GM19395 (cell line): ENCODE data around the gene ARRB1.

ENCODE experiments used
- ATAC-seq: cut with Tn5 transposase; IDR thresholded peaks from one replicate; pipeline ENCODE4 v1.9.1; 2021; ENCODE audit warnings: mild to moderate bottlenecking, moderate library complexity; ENCODE audit not compliant: unreplicated experiment

The ARRB1 gene

GRCh38 chr11:75303544-75304224 lies 47.8 kb downstream of the ARRB1 start:
- ATAC-seq: no peak

GRCh38 chr11:75302371-75302770 lies 49.1 kb downstream of the ARRB1 start:
- no peak for ATAC-seq

GRCh38 chr11:75301601-75302345 lies 49.7 kb downstream of the ARRB1 start:
- ATAC-seq: no peak

- ATAC-seq: no peak
These were observed 50.3 kb downstream of the ARRB1 start for GRCh38 chr11:75301131-75301530.

GRCh38 chr11:75298976-75299260 lies 52.5 kb downstream of the ARRB1 start:
- no peak for ATAC-seq

DNA sequence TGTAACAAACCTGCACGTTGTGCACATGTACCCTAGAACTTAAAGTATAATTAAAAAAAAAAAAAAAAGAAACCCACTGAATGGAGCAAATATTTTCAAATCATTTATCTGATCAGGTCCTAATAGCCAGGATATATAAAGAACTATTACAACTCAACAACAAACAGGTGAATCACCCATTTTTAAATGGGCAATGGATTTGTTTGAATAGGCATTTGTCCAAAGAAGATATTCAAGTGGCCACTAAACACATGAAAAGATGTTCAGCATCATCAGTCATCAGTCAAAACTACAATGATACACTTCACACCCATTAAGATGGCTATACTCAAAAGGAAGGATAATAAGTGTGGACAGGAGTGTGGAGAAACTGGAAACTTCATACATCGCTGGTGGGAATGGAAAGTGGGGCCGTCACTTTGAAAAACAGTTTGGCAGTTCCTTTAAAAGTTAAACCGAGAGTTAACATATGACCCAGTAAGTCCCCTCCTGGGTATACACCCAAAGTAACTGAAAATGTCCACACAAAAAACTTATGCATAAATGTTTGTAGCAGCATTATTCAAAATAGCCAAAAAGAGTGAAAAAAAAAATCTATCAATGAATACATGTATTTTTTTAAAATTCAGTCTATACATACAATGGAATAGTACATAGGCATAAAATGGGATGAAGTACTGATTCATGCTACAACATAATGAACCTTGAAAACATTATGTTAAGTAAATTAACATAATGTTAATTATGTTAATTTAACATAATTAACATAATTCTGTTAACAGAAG lies 53.1 kb downstream of the ARRB1 start:
- no peak for ATAC-seq

GRCh38 chr11:75293903-75294302 lies 57.6 kb downstream of the ARRB1 start:
- ATAC-seq: no peak

DNA sequence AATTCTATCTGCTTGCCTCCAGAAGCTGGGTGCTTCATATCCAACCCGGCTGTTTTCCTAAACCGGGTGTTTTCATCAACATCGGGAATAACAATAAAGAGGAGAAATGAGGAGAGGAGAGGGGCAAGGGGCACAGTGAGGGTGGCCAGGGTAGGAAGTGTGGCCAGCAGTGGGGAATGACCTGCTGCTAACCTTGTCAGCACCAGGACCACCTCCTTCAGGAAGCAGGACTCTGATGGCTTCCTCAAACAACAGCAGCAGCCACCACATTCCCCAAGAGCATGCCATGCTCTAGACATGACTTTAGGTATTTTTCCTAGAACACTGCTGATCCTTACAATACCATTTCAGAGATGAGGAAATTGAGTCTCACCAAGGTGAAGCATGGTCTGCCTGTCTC lies 58.5 kb downstream of the ARRB1 start:
- ATAC-seq: no peak

GRCh38 chr11:75291741-75292140 lies 59.7 kb downstream of the ARRB1 start:
- no peak for ATAC-seq

GRCh38 chr11:75289919-75290318 lies 61.5 kb downstream of the ARRB1 start:
- ATAC-seq: no peak

- no peak for ATAC-seq
These were observed 62.0 kb downstream of the ARRB1 start for GRCh38 chr11:75289511-75289760.

- no peak for ATAC-seq
These were observed 63.9 kb downstream of the ARRB1 start for GRCh38 chr11:75287579-75287978.

- ATAC-seq: no peak
These were observed 64.5 kb downstream of the ARRB1 start for GRCh38 chr11:75286826-75287465.

DNA sequence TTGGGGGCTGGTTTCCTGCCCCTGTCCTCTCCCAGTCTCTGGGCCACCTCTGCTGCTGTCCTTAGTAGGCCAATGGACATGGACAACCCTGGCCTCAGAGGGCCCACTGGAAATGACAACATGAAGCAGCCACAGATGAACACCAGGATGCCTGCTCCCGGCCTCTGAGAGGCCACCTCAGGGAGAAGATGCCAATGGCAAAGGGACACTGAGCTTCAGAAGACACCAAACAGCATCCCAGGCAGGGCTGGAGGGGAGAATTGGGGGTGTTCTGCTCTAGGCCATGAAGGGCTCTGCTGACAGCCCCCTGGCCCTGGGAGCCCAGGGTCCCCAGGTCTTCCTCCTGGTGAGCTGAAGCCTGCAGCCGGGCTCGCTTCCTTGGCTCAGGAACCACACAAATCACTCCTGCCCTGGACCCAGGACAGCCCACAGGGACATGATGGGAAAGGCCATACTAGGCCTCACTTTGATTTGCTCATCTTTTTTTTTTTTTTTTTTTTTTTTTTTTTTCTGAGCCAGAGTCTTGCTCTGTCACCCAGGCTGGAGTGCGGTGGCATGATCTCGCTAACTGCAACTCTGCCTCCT lies 65.6 kb downstream of the ARRB1 start:
- no peak for ATAC-seq

- no peak for ATAC-seq
These were observed 68.0 kb downstream of the ARRB1 start for GRCh38 chr11:75283391-75283931.

- no peak for ATAC-seq
These were observed 69.9 kb downstream of the ARRB1 start for GRCh38 chr11:75281469-75282095.

DNA sequence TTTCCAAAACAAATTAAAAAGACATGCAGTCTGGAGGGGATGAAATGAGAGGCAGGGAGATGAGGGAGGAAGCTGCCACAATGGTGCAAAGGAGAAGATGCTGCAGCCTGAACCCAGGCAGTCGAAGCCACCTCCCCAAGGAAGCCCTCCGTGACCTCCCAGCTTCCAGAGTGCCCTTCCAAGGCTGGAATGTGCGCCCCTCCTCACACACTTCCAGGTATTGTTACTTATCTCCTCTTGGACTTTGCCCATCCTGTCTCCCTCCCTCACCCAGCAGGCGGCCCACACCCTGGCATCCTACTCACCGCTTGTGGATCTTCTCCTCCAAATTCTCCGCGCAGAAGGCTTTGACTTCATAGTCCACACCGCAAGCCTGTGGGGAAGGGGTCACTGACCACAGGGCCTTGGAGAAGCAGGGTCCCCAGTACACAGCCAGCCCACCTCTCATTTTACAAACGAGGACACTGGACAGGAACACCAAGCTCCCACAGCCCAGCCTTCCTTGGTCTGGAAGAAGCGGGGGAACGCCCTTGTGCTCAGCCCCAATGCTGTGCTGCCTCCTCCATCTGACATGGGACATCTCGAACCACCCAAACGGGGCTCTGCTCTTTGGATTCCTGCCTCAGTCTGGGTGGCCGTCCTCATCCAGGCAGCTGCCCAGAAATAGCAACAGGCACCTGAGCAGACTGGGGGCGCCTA lies 70.5 kb downstream of the ARRB1 start:
- no peak for ATAC-seq

- ATAC-seq: no peak
These were observed 71.2 kb downstream of the ARRB1 start for GRCh38 chr11:75280227-75280701.

GRCh38 chr11:75279273-75279672 lies 72.2 kb downstream of the ARRB1 start:
- ATAC-seq: no peak
